ENCODE data around the gene DNM1.

DNA sequence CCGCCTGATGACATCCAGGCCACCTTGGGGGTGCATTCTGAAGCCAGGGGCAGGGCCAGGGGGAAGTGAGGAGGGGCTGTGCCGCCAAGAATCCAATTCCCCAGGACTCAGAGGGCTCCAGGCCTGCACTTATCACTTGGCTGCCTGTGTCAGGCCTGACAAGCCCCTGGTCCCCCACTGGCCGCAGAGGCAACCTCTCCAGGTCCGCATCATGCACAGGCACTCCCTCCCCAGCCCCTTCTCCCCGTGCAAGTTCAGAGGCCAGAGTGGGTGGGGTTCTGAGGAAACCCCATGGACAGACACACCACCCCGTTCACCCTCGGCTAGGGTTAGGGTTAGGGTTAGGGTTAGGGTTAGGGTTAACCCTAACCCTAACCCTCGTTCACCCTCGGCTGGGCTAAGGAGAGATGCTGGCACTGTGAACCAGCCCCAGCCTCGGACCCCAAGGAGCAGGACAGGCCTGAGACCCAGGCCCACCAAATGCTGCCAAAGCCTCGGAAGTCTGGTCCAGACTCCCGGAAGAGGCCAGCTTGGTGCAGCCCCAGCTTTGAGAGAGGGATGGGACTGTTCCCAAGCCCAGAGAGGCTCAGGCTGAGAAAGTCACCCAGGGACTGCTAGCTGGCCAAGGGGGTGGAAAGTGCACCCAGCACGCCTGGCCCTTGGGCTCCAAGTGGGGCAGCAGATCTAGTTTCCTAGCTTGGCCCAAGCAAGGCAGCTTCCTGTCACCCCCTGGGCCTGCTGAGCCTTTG is 49.1 kb upstream of the DNM1 start:
- no peak for TF ChIP-seq POLR2A (IDR thresholded peaks at IDR 0.05)
- TF ChIP-seq, protein P1, sequence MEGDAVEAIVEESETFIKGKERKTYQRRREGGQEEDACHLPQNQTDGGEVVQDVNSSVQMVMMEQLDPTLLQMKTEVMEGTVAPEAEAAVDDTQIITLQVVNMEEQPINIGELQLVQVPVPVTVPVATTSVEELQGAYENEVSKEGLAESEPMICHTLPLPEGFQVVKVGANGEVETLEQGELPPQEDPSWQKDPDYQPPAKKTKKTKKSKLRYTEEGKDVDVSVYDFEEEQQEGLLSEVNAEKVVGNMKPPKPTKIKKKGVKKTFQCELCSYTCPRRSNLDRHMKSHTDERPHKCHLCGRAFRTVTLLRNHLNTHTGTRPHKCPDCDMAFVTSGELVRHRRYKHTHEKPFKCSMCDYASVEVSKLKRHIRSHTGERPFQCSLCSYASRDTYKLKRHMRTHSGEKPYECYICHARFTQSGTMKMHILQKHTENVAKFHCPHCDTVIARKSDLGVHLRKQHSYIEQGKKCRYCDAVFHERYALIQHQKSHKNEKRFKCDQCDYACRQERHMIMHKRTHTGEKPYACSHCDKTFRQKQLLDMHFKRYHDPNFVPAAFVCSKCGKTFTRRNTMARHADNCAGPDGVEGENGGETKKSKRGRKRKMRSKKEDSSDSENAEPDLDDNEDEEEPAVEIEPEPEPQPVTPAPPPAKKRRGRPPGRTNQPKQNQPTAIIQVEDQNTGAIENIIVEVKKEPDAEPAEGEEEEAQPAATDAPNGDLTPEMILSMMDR (IDR thresholded peaks at IDR 0.05): no peak
